Measurements from ENCODE around the gene MRPS34. TPM values are rescaled to one million over a fixed set of nuclear protein-coding genes. Genes with fewer than 3 reads are reported as not detected.

MRPS34 gene
- total RNA-seq, 1 donor, result 50.9 TPM

DNA sequence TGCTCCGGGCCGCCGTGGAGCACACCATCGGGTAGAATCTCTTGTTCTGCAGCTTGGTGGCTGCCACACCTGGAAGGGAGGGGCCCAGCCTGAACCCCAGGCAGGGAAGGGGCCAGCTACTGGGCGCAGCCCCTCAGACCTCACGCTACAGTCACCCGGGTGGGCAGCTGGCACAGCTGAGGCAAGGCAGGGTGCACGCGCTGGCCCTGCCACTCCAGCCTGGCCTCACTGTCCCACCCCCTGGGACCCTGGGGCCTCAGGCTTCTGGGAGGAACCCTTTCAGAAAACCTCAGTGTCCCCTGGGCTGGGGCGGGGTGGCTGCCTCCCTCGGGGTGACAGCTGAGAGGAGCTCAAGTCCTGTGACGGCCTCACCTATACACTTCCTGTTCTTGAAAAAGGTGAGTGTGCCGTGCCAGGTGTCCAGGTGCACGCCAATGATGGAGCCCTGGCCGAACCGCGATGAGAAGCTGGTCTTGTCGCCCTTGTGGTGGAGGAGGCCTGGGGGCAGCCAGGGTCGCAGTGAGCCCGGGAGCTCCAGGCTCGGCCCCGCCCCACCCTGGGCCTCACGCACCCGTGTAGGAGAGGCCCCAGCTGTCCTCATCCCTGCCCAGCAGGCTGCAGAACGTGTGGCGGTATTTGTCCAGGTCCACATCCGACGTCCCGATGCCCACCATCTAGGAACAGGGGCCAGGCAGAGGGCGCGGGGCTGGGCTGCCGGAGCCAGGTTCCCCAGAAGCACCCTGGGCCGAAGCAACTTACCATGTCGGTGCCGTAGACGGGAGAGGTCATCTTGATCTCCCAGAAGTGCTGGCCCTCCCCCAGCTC lies 4.7 kb upstream of the MRPS34 start:
- TF ChIP-seq, protein P1, sequence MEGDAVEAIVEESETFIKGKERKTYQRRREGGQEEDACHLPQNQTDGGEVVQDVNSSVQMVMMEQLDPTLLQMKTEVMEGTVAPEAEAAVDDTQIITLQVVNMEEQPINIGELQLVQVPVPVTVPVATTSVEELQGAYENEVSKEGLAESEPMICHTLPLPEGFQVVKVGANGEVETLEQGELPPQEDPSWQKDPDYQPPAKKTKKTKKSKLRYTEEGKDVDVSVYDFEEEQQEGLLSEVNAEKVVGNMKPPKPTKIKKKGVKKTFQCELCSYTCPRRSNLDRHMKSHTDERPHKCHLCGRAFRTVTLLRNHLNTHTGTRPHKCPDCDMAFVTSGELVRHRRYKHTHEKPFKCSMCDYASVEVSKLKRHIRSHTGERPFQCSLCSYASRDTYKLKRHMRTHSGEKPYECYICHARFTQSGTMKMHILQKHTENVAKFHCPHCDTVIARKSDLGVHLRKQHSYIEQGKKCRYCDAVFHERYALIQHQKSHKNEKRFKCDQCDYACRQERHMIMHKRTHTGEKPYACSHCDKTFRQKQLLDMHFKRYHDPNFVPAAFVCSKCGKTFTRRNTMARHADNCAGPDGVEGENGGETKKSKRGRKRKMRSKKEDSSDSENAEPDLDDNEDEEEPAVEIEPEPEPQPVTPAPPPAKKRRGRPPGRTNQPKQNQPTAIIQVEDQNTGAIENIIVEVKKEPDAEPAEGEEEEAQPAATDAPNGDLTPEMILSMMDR (IDR thresholded peaks at IDR 0.05; ENCODE audit: insufficient read depth, low read length), result no peak

DNA sequence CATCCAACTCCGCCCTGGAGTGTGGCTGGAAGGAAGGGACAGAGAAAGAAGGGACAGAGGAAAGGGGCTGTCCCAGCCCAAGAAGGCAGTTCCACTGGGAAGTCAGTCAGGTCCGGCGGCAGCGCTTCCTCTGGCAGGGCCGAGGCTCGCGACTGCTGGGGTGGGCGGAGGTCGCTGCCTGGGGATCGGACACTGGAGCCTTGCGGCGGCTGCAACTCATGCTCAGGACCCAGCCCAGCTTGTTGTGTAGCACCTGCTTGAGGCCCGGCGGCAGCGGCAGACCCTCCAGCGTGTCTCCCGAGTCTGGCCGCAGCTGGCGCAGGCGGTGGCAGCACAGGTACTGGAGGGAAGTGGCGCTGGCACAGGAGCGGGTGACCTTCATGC lies 4.0 kb upstream of the MRPS34 start:
- H3K4me3 ChIP-seq (ENCODE audit: low read depth, low read length), result no peak overlapping the region
- DNase-seq (ENCODE audit: low read depth), result no peak
- TF ChIP-seq, protein P1 (IDR thresholded peaks at IDR 0.05; ENCODE audit: insufficient read depth, low read length), result no peak

More for the DNA sequence above, 4.7 kb upstream of the MRPS34 start:
- H3K4me3 ChIP-seq (ENCODE audit: low read depth, low read length), result no peak overlapping the region
- DNase-seq (ENCODE audit: low read depth), result no peak

DNA sequence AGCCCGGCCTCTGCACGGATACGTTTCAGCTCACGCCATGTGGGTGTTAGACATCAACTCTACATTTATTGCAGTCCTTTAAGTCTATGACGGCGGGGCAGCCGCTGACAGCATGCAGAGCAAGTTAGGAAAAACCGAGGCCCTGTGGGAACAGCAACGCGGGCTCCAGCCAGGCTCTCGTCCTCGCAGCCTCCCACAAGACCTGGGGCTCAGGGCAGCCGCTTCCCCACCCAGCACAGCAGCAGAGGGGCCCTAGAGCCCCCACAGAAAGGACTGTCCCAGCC lies 3.7 kb upstream of the MRPS34 start:
- no peak for DNase-seq (ENCODE audit: low read depth)
- H3K4me3 ChIP-seq (ENCODE audit: low read depth, low read length), result no peak overlapping the region
- TF ChIP-seq, protein P1 (IDR thresholded peaks at IDR 0.05; ENCODE audit: insufficient read depth, low read length), result no peak

DNA sequence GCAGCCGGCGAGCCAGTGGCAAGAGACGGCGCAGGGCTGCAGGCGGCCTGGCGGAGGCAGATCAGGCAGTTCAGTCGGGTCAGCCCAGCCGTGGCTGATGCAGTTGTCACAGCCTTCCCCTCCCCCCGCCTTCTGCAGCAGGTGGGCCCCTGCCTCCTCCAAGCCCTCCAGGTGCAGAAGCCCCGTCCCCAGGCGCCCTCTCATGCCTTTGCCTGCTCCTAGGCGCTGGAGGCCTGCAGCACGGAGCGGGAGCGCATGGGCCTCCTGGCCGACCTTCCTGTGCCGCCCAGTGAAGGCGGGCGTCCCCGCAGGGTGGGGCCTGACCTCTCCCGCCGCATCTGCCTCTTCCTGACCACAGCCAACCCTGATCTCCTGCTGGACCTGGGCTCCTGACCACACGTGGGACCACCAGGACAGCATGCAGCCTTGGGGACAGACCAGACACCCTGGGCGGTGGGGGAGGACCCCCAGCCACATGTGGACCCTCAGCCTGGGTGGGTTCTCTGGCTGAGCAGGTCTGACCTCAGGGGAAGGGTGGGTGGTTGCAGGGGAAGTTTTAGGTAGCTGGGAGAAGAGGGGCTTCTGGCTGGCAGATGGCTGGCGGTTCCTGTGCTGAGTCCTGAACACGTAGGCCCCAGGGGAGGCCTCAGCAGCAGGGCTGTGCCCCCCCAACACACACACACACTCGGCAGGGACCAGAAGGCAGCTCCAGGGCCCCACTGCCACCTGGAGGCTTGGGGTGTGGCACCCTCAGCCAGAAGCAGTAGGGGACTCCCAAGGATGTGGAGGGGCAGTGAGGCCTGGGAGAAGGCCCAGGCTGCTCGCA lies 3.1 kb upstream of the MRPS34 start:
- H3K4me3 ChIP-seq (ENCODE audit: low read depth, low read length), result no peak overlapping the region
- DNase-seq (ENCODE audit: low read depth), result no peak
- TF ChIP-seq, protein P1 (IDR thresholded peaks at IDR 0.05; ENCODE audit: insufficient read depth, low read length), result no peak

DNA sequence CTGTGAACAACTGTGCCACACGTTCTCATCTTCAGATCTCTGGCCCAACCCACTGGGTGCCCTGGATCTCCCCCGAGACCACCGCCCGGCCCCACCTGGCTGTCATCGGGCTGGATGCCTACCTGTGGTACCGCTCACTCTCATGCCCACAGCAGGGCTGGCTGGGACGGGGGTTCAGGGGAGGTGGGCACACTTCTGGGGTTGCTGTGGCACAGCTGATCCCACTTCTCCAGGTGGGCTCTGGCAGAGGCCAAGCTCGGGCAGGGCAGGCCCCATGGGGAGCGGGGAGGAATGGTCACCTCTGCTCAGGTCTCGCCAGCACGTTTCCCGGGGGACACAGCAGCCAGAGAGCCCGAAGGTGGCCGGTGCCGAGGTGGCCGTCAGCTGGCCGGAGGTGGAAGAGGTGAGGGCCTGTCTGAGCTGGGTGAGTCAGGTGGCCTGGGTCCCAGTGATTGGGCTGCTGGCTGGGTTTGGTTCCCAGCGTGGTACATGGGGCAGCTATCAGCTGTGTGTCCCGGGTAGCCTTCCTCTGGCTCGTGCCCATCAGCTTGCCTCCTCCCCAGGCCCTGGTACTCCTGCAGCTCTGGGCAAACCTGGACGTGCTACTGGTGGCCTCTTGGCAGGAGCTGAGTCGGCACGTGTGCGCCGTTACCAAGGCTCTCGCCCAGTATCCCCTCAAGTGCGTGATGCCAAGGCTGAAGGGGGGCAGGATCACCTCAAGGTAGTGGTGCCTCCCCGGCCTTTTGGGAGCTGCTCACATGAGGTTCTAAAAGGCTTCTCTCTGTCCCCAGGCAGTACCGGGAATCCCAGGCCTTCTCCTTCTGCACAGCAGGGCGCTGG lies 2.3 kb upstream of the MRPS34 start:
- TF ChIP-seq, protein P1 (IDR thresholded peaks at IDR 0.05; ENCODE audit: insufficient read depth, low read length), result no peak
- no peak for DNase-seq (ENCODE audit: low read depth)
- H3K4me3 ChIP-seq (ENCODE audit: low read depth, low read length), result peak overlapping the region; percentile 84

DNA sequence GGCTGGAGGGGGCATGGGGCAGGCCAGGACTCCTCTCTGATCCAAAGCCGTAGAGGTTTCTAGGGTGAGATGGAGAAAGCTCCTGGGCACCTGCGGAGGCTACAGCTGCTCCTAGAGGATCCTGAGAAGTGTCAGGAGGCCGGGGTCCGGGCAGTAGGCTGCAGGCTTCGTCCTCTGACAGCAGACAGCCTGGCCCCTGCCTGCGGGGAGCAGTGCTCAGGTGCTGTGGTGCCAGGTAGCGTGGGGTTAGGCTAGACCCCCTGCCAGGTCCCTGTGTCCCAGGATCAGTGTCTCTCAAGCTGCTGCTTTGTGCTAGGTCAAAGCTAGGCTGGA lies 1.5 kb upstream of the MRPS34 start:
- DNase-seq (ENCODE audit: low read depth), result no peak
- TF ChIP-seq, protein P1 (IDR thresholded peaks at IDR 0.05; ENCODE audit: insufficient read depth, low read length), result no peak
- peak overlapping the region; percentile 84 for H3K4me3 ChIP-seq (ENCODE audit: low read depth, low read length)

Data from fibroblast of the aortic adventitia (primary cell).